GM19099 (cell line): Measurements from ENCODE around the gene MARCHF6.

Source experiments
- POLR2A ChIP-seq: IDR thresholded peaks from 3 replicates; pipeline ENCODE4 v1.6.1; 2011; ENCODE audit warnings: low read depth; ENCODE audit not compliant: insufficient read length; ENCODE audit errors: extremely low read depth

The MARCHF6 gene

GRCh38 chr5:10353241-10354047 is at the start of gene MARCHF6:
Gene MARCHF6 (plus strand): TSS chr5:10353695. CDS start chr5:10353899, 204 bp downstream.
- TF ChIP-seq POLR2A: peak; percentile 97

GRCh38 chr5:10303699-10304170 is 49.8 kb upstream of the MARCHF6 start:
- no peak for TF ChIP-seq POLR2A

GRCh38 chr5:10304932-10305331 is 48.6 kb upstream of the MARCHF6 start:
- TF ChIP-seq POLR2A: no peak

GRCh38 chr5:10306114-10306513 is 47.4 kb upstream of the MARCHF6 start:
- TF ChIP-seq POLR2A: no peak

- TF ChIP-seq POLR2A: no peak
Observed at GRCh38 chr5:10306806-10307205, 46.7 kb upstream of the MARCHF6 start.

GRCh38 chr5:10307206-10308148 is 46.0 kb upstream of the MARCHF6 start, which contains the start of gene CMBL:
Gene CMBL (minus strand): TSS chr5:10307902. CDS start chr5:10290762, 17,140 bp downstream.
- TF ChIP-seq POLR2A: peak; percentile 51

- no peak for TF ChIP-seq POLR2A
Observed at GRCh38 chr5:10308844-10309243, 44.7 kb upstream of the MARCHF6 start.

GRCh38 chr5:10310066-10310779 is 43.3 kb upstream of the MARCHF6 start:
- no peak for TF ChIP-seq POLR2A

GRCh38 chr5:10311595-10312425 is 41.7 kb upstream of the MARCHF6 start:
- TF ChIP-seq POLR2A: no peak

- TF ChIP-seq POLR2A: no peak
Observed at GRCh38 chr5:10315201-10315600, 38.3 kb upstream of the MARCHF6 start.

GRCh38 chr5:10315824-10316509 is 37.5 kb upstream of the MARCHF6 start:
- TF ChIP-seq POLR2A: no peak

GRCh38 chr5:10317825-10318682 is 35.4 kb upstream of the MARCHF6 start:
- no peak for TF ChIP-seq POLR2A
